ENCODE results near the gene PSMD6.

DNA sequence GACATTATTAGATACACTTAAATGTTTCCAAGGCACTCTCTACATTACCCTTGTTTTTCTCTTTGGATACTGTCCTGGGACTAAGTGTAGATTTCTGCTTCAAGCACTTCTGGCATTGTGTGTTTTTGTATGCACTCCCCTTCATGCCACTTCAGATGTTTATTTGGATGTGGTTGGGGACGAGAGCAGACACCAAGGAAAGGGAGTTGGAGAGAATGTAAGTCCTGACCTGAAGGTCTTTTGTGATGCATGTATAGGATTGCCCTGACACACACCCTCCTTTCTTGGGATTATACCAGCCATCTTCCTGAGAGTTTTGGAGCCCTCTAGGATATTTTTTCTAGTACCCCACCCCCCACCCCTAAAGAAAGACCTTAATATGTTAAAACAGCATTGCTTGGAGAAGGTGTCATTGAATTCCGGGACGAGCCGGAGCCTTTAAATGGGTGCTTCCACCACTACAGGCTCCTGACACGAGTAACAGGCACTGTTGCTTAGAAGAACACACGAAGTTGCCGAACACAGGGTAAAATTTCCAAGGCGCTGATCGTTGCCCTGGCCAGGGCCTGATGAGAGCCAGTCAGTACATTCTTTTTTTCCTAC, 22.7 kb downstream of the PSMD6 start:
- TF ChIP-seq, protein P1, sequence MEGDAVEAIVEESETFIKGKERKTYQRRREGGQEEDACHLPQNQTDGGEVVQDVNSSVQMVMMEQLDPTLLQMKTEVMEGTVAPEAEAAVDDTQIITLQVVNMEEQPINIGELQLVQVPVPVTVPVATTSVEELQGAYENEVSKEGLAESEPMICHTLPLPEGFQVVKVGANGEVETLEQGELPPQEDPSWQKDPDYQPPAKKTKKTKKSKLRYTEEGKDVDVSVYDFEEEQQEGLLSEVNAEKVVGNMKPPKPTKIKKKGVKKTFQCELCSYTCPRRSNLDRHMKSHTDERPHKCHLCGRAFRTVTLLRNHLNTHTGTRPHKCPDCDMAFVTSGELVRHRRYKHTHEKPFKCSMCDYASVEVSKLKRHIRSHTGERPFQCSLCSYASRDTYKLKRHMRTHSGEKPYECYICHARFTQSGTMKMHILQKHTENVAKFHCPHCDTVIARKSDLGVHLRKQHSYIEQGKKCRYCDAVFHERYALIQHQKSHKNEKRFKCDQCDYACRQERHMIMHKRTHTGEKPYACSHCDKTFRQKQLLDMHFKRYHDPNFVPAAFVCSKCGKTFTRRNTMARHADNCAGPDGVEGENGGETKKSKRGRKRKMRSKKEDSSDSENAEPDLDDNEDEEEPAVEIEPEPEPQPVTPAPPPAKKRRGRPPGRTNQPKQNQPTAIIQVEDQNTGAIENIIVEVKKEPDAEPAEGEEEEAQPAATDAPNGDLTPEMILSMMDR (IDR thresholded peaks at IDR 0.05) = no peak
- no peak for TF ChIP-seq POLR2A (IDR thresholded peaks at IDR 0.05)

Measured in ovary (tissue), 3 donors.